WTC11 (cell line): Measurements from ENCODE around the gene CCL16.

ENCODE experiments used
- TF ChIP-seq, protein P1 (sequence below): sonication (generic); formaldehyde crosslinking; IDR thresholded peaks from 2 replicates; pipeline ENCODE4 v1.8.1; 2023; ENCODE audit warnings: mild to moderate bottlenecking, missing genetic modification reagents, moderate library complexity
- TF ChIP-seq, protein P2 (sequence below): fragments of 200-600 bp; IDR thresholded peaks from 2 replicates; pipeline ENCODE4 v1.8.0; 2022; ENCODE audit warnings: antibody characterized with exemption

DNA sequence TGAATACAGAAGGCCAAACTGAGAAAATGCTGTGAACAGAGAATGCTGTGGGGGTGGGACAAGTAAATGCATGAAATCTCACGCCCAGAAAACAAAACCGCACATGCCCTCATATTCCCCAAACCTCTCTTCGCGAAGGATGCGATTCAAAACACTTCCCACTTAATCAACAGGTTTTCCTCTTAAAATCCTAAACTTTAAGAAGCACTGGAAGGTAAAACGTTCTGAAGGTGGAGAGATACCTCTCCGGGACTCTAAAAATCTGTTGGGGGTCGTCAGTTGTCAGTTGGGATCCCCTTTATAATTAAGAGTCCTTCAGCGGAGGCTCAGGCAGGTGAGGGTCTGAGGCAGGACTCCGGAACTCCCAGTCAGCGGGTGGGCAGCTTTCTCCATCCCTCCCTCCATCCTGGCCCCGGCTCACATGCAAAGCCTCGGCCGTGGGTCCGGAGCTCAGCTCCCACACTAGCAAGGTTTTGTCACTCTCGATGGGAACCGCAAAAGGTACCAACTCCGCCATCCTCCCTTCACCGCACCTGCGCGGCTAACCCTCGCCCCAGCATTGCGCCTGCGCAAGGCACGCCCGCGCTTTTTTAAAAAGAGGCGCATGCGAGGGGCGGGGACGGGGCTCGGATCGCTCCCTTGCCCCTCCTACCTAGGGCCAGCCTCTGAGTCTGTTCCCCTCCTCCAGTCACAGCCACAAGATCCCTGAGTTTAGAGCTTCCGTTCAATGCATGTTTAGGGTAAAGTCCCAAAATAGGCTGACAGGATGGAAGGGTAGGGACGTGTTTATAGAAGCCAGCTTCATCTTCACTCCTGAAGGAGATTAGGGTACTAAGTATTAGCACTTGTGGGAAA is 50.9 kb downstream of the CCL16 start, which contains the start of gene RDM1:
- TF ChIP-seq, protein P1, sequence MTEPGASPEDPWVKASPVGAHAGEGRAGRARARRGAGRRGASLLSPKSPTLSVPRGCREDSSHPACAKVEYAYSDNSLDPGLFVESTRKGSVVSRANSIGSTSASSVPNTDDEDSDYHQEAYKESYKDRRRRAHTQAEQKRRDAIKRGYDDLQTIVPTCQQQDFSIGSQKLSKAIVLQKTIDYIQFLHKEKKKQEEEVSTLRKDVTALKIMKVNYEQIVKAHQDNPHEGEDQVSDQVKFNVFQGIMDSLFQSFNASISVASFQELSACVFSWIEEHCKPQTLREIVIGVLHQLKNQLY (CRISPR knock-in tag) = no peak
- TF ChIP-seq, protein P2, sequence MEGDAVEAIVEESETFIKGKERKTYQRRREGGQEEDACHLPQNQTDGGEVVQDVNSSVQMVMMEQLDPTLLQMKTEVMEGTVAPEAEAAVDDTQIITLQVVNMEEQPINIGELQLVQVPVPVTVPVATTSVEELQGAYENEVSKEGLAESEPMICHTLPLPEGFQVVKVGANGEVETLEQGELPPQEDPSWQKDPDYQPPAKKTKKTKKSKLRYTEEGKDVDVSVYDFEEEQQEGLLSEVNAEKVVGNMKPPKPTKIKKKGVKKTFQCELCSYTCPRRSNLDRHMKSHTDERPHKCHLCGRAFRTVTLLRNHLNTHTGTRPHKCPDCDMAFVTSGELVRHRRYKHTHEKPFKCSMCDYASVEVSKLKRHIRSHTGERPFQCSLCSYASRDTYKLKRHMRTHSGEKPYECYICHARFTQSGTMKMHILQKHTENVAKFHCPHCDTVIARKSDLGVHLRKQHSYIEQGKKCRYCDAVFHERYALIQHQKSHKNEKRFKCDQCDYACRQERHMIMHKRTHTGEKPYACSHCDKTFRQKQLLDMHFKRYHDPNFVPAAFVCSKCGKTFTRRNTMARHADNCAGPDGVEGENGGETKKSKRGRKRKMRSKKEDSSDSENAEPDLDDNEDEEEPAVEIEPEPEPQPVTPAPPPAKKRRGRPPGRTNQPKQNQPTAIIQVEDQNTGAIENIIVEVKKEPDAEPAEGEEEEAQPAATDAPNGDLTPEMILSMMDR = no peak
